Keratinocyte (primary cell): ENCODE data around the gene CAPN15. TPM values are rescaled to one million over a fixed set of nuclear protein-coding genes. Genes with fewer than 3 reads are reported as not detected.

ENCODE experiments used
- DNase-seq: peaks from one replicate; pipeline ENCODE4 v3.0.0-alpha.2; 2011; ENCODE audit warnings: low read depth, missing footprints, low spot score
- FAIRE-seq: peaks from 2 replicates; lab custom pipeline; 2011; peaks lifted over from hg19 to GRCh38; lab: Jason Lieb, UNC
- H2AFZ ChIP-seq: 2 replicates; pipeline ENCODE4 v1.6.0; 2012; ENCODE audit warnings: low read length, control low read depth, inconsistent platforms; ENCODE audit not compliant: control insufficient read depth
- H3K27ac ChIP-seq: 2 replicates; pipeline ENCODE4 v1.5.1; 2011; ENCODE audit warnings: low read length; ENCODE audit not compliant: control insufficient read depth, insufficient read depth
- H3K27me3 ChIP-seq: 3 replicates; pipeline ENCODE4 v1.6.0; 2011; ENCODE audit warnings: low read length; ENCODE audit not compliant: control insufficient read depth, insufficient read depth; ENCODE audit errors: extremely low read depth
- H3K36me3 ChIP-seq, 2 experiments: 2 replicates in 1 of 2; 3 replicates in 1 of 2; pipeline ENCODE4 v1.5.1; 2011; ENCODE audit warnings: low read length in 2 of 2, mild to moderate bottlenecking in 1 of 2; ENCODE audit not compliant: control insufficient read depth in 2 of 2, insufficient read depth in 2 of 2; ENCODE audit errors: extremely low read depth in 1 of 2
- H3K4me1 ChIP-seq: 3 replicates; pipeline ENCODE4 v1.5.1; 2011; ENCODE audit warnings: low read length; ENCODE audit not compliant: control insufficient read depth, insufficient read depth; ENCODE audit errors: extremely low read depth
- H3K4me2 ChIP-seq: 3 replicates; pipeline ENCODE4 v1.6.0; 2011; ENCODE audit warnings: low read depth, low read length; ENCODE audit not compliant: control insufficient read depth, insufficient read depth; ENCODE audit errors: extremely low read depth
- H3K4me3 ChIP-seq, 3 experiments: fragments of 200-600 bp in 1 of 3; sonication (generic) in 1 of 3; 2 replicates in 2 of 3; 3 replicates in 1 of 3; pipeline ENCODE4 v1.5.1; 2011 to 2016; ENCODE audit warnings: low read length in 3 of 3, mild to moderate bottlenecking in 3 of 3, control low read depth in 2 of 3, inconsistent platforms in 1 of 3, low read depth in 1 of 3, mixed read lengths in 1 of 3, mixed run types in 1 of 3, moderate library complexity in 1 of 3; ENCODE audit not compliant: control insufficient read depth in 2 of 3, insufficient read depth in 2 of 3; ENCODE audit errors: extremely low read depth in 1 of 3
- H3K79me2 ChIP-seq: 2 replicates; pipeline ENCODE4 v1.6.0; 2012; ENCODE audit warnings: low read length; ENCODE audit not compliant: control insufficient read depth, insufficient read depth
- H3K9ac ChIP-seq: 3 replicates; pipeline ENCODE4 v1.6.0; 2011; ENCODE audit warnings: low read length; ENCODE audit not compliant: control insufficient read depth, insufficient read depth; ENCODE audit errors: extremely low read depth
- H3K9me1 ChIP-seq: 3 replicates; pipeline ENCODE4 v1.6.0; 2011; ENCODE audit warnings: low read length; ENCODE audit not compliant: control insufficient read depth, insufficient read depth; ENCODE audit errors: extremely low read depth
- H3K9me3 ChIP-seq: 2 replicates; pipeline ENCODE4 v1.5.1; 2012; ENCODE audit warnings: low read depth, low read length; ENCODE audit not compliant: control insufficient read depth
- H4K20me1 ChIP-seq: 3 replicates; pipeline ENCODE4 v1.6.0; 2011; ENCODE audit warnings: low read length; ENCODE audit not compliant: control insufficient read depth, insufficient read depth; ENCODE audit errors: extremely low read depth
- EZH2 ChIP-seq: IDR thresholded peaks from one replicate; pipeline ENCODE4 v1.6.1; 2012; ENCODE audit warnings: inconsistent platforms, mild to moderate bottlenecking, low read length, moderate library complexity
- dilution Hi-C: fragments of 300-500 bp; cut with MboI; formaldehyde crosslinking; loops from one replicate; pipeline ENCODE4 v1.7.0; 2020; ENCODE audit warnings: low sequenced_read_pairs; ENCODE audit not compliant: extremely low pct_ligation_motif_present
- polyA plus RNA-seq, 5 experiments: library from polyadenylated mRNA; depleted of rRNA in 3 of 5; stranded (reverse) in 3 of 5; stranded (forward) in 1 of 5; unstranded in 1 of 5; fragments of >200 nt; gene quantifications; 1 replicate in 1 of 5; 2 replicates in 3 of 5; 3 replicates in 1 of 5; pipeline versions ENCODE4 v1.2.1 to v1.2.3, GENCODE V29; 2011 to 2012; ENCODE audit warnings: missing spikeins in 2 of 5, low read depth in 1 of 5, low replicate concordance in 1 of 5
- TF ChIP-seq, protein P1 (sequence below), 3 experiments: IDR thresholded peaks in 1 of 3; conservative IDR thresholded peaks in 1 of 3; optimal IDR thresholded peaks in 1 of 3; 2 replicates in 2 of 3; 3 replicates in 1 of 3; pipeline versions ENCODE3 to v1.5.1; 2011; ENCODE audit warnings: low read length in 3 of 3, mild to moderate bottlenecking in 3 of 3, moderate library complexity in 2 of 3, control low read depth in 1 of 3, inconsistent platforms in 1 of 3; ENCODE audit not compliant: insufficient read depth in 2 of 3; ENCODE audit errors: extremely low read depth in 1 of 3

CAPN15 gene
- polyA plus RNA-seq, 1 donor (not counting 4 experiments of a cell fraction or from before 2014, with no cell fraction given) = 7.9 TPM

DNA sequence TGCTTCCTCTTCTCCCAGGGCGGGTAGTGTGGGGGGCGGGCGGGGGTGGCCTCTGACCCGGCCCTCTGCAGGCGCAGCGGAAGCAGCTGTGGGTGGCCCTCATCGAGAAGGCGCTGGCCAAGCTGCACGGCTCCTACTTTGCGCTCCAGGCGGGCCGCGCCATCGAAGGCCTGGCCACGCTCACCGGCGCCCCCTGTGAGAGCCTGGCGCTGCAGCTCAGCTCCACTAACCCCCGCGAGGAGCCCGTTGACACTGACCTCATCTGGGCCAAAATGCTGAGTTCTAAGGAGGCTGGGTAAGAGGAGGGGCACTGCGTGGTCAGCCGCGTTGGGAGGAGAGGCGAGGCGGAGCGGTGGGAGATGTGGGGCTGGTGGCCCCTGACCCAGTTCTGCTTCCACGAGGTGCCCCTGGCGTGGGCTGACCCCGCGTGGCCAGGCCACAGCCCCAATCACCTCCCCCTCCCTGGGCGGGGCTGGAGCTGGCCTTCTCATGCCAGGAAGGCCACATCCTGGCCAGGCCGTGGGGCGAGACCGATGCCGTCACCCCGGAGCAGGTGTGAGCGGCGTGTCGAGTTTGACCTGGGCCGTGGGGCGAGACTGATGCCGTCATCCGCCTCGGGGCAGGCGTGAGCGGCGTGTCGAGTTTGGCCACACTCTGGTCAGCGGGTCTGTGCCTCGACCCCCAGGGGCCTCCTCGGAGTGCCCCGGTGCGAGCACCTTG lies 22.2 kb downstream of the CAPN15 start:
- Histone ChIP-seq H3K4me3 (no peak overlapping the region), H3K9me3 (no peaks in the 10 kb centered on the region), H3K9ac (no peak overlapping the region), H3K4me2 (no peak overlapping the region), H3K9me1 (no peaks in the 10 kb centered on the region), H3K4me1 (peaks cover 3% of the 10 kb centered on the region), H3K79me2 (peaks cover 28% of the 10 kb centered on the region), H3K36me3 (peaks cover 12 to 14% of the 10 kb centered on the region in 2 experiments), H3K27me3 (no peaks in the 10 kb centered on the region), H4K20me1 (peaks cover 26% of the 10 kb centered on the region), H3K27ac (no peak overlapping the region), H2AFZ (no peak overlapping the region)
- FAIRE-seq (no peak), DNase-seq (no peak)
- TF ChIP-seq, protein P1, sequence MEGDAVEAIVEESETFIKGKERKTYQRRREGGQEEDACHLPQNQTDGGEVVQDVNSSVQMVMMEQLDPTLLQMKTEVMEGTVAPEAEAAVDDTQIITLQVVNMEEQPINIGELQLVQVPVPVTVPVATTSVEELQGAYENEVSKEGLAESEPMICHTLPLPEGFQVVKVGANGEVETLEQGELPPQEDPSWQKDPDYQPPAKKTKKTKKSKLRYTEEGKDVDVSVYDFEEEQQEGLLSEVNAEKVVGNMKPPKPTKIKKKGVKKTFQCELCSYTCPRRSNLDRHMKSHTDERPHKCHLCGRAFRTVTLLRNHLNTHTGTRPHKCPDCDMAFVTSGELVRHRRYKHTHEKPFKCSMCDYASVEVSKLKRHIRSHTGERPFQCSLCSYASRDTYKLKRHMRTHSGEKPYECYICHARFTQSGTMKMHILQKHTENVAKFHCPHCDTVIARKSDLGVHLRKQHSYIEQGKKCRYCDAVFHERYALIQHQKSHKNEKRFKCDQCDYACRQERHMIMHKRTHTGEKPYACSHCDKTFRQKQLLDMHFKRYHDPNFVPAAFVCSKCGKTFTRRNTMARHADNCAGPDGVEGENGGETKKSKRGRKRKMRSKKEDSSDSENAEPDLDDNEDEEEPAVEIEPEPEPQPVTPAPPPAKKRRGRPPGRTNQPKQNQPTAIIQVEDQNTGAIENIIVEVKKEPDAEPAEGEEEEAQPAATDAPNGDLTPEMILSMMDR (optimal IDR thresholded peaks at IDR 0.05 in 1 of 3, IDR thresholded peaks at IDR 0.05 in 1 of 3, conservative IDR thresholded peaks at IDR 0.05 in 1 of 3; ENCODE audit: extremely low read depth in 1 of 3, insufficient read depth in 2 of 3, low read length in 3 of 3) = peak in 1 of 3 experiments; percentile 29
- TF ChIP-seq EZH2 = no peak
- dilution Hi-C loops = no loop called here

DNA sequence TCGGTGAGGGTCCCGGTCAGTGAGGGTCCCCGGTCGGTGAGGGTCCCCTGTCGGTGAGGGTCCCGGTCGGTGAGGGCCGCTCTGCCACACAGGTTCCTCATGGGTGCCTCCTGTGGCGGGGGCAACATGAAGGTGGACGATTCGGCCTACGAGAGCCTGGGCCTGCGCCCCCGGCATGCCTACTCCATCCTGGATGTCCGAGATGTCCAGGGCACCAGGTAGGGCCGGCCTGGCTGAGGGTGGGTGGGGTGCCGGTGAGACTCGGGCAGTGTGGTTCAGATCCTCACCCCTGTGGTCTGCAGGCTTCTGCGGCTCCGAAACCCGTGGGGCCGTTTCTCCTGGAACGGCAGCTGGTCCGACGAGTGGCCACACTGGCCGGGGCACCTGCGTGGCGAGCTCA lies 23.7 kb downstream of the CAPN15 start:
- H4K20me1 ChIP-seq = peaks cover 18% of the 10 kb centered on the region
- dilution Hi-C loops = no loop called here
- H3K9me3 ChIP-seq = no peaks in the 10 kb centered on the region
- H3K4me2 ChIP-seq = no peak overlapping the region
- TF ChIP-seq EZH2 = no peak
- TF ChIP-seq, protein P1 (optimal IDR thresholded peaks at IDR 0.05 in 1 of 3, IDR thresholded peaks at IDR 0.05 in 1 of 3, conservative IDR thresholded peaks at IDR 0.05 in 1 of 3; ENCODE audit: extremely low read depth in 1 of 3, insufficient read depth in 2 of 3, low read length in 3 of 3) = no peak
- H2AFZ ChIP-seq = no peak overlapping the region
- no peak overlapping the region for H3K4me3 ChIP-seq
- no peaks in the 10 kb centered on the region for H3K9me1 ChIP-seq
- DNase-seq (no peak), FAIRE-seq (no peak)
- peaks cover 8 to 14% of the 10 kb centered on the region in 2 experiments for H3K36me3 ChIP-seq
- H3K79me2 ChIP-seq = peaks cover 19% of the 10 kb centered on the region
- no peaks in the 10 kb centered on the region for H3K27me3 ChIP-seq
- peaks cover 12% of the 10 kb centered on the region for H3K4me1 ChIP-seq
- no peak overlapping the region for H3K9ac ChIP-seq
- H3K27ac ChIP-seq = no peak overlapping the region
